NCI-H2171 (cell line): ENCODE measurements around the gene RDH11.
"Not testable (repeated sequence)": the region's sequence is repeated elsewhere in the genome, so short reads cannot be mapped to it uniquely, and the experiment has no call there.

Experiments used
- DNase-seq: peaks from one replicate; lab custom pipeline; 2025; lab: John Stamatoyannopoulos, UW

Gene RDH11, protein sequence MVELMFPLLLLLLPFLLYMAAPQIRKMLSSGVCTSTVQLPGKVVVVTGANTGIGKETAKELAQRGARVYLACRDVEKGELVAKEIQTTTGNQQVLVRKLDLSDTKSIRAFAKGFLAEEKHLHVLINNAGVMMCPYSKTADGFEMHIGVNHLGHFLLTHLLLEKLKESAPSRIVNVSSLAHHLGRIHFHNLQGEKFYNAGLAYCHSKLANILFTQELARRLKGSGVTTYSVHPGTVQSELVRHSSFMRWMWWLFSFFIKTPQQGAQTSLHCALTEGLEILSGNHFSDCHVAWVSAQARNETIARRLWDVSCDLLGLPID

DNA sequence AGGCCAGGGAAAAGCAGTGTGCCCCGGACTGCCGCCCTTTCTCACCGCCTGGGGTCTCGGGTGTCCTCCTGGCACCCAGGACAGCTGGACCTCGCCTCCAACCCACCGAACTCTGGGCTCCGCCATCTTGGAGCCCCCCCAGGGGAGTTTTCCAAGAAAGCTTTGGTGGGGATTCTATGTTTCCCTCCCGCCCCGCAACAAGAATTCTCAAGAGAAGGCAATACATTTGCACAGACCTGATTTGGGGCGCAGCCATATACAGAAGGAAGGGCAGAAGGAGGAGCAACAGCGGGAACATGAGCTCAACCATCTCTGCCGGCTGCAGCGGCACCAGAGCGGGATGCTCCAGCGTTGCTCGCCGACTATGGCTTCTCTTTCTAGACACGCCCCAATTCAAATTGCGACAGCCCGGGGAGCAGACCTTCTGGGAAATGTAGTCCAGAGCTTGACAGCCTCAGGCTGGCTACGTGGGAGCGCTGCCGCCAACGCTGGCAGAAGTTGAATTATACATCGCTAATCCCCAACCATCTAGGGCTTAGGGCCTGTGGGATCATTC is at the start of gene RDH11:
TSS of gene RDH11 (minus strand) at position 371 of the 556 bp plus-strand sequence. CDS start at position 310, 61 bp downstream.
- peak; percentile 93 for DNase-seq

DNA sequence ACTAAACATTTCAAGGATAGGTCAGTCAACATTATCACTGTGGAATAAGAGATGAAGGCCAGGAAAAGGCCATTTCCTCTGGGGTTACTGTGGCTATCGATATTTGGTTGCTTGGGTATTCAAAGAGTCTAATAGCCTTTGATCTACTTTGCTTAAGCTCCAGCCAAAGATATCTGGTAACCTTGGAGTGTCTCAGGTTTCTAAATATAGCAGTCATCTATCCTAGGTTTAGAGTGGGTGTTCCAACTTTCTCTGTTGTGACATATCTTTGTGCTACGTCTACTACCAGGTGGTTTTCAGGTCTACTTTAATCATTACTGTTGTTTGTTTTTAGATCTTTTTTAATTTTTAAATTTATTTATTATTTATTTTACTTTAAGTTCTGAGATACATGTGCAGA is 48.5 kb upstream of the RDH11 start:
- DNase-seq = no peak

DNA sequence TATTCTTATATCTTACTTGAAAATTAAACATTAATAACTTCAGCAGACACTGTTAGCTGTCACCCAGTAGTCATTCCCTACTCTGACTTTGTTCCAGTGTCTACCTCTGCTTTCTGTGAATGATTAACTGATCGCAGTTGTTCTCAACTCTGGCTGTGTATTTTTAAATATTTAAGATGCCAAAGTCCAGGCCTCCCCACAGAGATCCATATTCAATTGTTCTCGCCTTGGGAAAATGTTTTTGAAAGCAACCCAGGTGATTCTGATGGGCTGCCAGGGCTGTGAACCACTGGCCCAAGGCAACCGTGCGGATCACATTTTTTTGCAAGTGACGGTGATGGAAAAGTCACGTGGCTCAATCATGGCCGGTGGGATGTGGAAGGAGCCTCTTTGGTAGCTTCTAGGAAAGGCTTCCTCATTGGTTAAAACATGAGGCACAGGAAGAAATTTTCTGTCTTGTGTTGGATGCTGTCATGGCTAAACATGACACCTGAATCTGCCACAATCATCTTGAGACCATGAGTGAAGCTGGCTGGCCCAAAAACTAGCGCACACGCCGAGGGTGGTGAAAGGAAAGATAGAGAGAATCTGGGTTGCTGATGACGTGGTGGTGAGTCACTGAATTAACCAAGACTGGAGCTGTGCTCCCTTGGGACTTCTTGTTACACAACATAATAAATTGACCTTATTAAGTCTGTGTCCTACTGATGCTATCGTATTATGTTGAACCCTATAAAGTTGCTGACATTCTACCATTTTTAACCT is 43.4 kb upstream of the RDH11 start:
- DNase-seq = no peak

DNA sequence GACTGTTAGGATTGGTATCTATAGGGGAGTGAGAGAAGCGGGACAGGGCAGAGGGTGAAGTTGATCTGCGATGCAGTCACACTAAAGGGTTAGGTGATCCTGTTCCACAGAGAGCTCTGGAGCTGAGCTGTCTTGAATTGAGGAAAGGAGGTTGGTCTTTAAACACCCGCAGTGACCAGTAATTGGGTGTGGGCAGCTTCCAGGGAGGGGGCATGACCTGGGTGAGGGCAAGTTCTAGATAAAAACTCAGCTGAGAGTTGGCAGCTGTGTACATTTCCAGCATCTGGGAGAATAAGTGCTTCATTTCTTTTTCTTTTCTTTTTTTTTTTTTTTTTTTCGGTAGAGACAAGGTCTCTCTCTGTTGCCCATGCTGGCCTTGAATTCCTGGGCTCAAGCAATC is 41.2 kb upstream of the RDH11 start:
- DNase-seq = no peak

DNA sequence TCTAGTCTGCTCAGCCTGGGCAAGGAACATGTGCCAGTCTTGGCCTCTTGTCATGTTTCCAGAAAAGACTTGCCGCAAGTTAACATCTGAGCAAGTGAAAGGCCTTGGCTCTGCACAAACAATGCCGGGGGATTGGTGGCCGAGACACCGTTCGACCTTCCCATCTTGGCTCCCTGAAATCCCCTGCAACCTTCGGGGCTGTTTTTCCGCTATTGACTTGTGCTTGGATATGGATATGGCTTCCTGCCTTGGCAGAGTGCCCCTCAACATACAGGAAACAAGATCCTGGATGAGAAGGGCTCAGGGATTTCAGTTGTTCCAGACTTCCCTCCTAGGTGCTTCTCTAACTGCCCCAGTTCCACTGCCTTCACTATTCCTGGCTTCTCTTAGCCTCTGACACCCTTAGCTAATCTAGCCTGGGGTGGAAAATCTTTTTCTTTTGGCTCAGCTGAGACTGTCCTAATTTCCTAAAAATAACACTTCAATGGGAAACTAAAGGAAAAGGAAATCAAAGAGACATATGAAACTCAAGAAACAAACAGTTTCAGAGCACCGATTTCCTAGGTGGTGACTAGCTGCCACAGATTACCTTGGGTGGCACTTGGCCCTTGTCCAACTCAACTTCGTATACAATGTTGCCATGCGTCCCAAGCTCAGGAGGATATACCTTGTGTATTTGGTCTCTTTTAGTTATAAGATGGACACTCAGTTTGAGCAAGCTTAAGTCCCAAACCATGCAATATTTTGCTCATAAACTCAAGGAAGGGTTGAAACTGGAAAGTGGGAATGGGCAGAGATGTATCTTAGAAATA is 40.0 kb upstream of the RDH11 start:
- no peak for DNase-seq

DNA sequence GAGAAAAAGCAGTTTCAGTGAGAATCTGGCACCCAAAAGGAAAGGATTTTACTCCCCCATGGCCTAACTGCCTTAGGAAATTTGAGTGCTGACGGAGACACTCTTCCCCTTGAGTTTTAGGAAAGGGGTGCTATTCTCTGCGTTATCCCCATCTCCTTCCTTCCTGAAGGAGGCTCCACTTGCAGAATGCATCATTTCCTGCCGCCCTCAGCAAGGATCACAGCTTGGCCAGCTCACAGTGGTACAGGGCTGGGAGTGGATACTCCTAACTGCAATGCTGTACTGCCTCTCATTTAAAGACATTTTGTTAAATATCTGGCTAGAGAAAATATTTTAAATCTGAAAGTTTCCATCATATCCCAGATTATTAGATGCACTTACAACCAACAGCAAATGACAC is 39.1 kb upstream of the RDH11 start:
- DNase-seq = no peak

DNA sequence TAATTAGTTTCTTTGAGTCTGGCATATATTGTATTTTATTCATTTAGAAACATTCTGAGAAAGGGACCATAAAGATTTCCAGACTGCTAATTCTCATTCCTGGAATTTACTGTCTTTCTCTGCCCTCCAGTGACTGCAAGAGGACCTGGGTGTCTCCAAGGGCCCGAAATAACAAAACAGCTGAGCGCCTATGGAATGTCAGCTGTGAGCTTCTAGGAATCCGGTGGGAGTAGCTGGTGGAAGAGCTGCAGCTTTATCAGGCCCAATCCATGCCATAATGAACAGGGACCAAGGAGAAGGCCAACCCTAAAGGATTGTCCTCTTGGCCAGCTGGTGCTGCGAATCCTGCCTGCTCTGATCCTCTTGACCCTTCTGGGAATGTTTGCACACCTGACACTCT is 38.1 kb upstream of the RDH11 start:
- no peak for DNase-seq

DNA sequence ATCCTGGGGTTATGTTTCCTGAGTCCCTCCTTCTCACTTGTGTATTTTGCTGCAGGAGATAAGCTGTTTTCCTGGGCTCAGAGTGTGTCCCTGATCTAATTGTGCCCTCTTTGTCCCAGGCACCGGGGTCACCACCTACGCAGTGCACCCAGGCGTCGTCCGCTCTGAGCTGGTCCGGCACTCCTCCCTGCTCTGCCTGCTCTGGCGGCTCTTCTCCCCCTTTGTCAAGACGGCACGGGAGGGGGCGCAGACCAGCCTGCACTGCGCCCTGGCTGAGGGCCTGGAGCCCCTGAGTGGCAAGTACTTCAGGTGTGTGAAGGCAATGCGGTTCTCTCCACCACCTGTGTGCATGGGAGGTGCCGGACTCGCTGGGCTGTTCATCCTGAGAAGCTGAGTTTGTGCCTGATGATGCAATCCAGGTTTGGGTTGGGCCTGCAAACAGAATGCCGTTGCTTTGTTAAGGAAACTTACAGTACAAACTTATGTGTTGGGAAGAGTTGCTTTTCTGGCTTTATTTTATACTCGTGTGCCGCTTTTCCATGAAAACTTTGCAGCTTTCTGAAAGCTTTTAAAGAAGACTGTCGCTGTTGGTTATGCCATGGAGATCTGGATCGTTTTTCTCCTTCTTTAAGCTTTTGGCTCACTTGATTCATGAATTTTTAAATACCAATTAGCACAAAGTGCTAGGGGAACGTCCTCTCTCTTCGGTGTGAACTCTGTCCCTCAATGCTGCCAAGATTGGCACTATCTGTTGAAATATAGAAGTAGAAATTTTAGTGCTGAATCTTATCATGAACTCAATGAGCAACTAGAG is 33.7 kb upstream of the RDH11 start:
- no peak for DNase-seq

DNA sequence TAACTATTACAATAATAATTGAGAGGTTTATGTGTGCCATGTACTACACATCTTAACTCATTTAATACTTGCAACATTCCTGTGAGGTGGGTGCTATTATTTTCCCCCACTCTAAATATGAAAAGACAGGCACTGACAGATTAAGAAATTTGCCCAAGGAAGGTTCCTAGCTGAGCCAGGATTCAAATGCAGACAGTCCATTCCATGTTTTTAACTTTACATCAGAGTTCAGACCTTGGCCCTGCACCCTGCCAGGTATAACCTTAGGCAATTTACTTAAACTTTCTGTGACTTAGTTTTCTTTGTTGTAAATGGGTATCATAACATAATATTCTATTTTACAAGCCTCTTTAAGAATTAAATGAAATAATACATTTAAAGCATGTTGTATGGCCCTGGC is 32.7 kb upstream of the RDH11 start:
- no peak for DNase-seq

DNA sequence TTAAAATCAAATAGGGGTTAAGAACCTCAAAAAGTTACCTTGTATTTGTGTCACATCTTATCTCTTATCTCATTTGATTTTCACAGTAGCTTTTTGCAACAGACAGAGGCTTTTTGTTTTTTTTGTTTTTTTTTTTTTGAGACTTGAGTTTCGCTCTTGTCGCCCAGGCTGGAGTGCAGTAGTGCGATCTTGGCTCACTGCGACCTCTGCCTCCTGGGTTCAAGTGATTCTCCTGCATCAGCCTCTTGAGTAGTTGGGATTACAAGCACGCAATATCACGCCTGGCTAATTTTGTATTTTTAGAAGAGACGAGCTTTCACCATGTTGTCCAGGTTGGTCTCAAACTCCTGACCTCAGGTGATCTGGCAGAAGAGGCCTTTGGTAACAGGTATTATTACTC is 31.8 kb upstream of the RDH11 start:
- no peak for DNase-seq

DNA sequence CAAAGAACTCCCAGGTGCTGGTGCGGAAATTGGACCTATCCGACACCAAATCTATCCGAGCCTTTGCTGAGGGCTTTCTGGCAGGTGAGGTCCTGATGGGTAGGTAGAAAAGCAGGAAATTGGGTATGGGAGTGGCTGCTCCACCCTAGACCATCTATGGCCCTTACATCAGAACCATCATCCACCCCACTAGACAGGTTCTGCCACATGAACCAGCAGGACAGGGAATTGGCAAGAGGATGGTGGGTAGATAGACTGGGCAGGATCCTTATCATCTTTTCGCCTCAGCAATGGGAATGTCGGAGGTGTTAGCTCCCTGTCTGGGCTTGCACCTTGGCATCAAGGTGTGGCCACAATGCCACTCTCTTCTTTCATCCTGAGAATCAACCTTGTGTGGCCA is 29.6 kb upstream of the RDH11 start:
- DNase-seq = no peak

DNA sequence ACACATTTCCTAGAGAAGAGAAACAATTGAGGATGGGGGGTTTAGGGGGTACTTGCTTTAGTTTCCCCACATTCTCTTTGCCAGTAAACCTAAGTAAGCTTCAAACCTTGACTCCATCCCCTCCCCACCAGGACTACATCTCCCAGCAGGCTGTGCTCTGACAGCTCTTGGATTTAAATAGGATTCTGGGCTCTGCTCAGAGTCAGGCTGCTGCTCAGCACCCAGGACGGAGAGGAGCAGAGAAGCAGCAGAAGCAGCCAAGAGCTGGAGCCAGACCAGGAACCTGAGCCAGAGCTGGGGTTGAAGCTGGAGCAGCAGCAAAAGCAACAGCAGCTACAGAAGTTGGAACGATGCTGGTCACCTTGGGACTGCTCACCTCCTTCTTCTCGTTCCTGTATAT is 26.7 kb upstream of the RDH11 start:
- DNase-seq = no peak

DNA sequence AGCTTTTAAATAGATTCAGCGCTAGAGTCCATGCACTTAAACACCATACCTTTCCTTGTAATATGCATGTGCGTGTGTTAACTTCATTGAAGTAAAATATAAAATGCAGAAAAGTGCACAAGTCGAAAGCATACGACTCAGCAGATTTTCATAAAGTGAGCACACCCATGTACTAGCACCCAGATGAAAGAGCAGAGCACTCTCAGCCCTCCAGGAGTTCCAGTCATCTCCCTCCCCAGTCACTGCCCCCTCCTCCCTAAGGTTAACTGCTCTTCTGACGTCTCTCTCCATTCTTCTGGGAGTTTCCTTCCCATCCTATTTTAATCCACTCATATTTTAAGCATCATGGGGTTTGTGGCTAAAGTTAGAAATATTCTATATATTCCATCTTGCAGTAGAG is 26.3 kb upstream of the RDH11 start:
- no peak for DNase-seq

DNA sequence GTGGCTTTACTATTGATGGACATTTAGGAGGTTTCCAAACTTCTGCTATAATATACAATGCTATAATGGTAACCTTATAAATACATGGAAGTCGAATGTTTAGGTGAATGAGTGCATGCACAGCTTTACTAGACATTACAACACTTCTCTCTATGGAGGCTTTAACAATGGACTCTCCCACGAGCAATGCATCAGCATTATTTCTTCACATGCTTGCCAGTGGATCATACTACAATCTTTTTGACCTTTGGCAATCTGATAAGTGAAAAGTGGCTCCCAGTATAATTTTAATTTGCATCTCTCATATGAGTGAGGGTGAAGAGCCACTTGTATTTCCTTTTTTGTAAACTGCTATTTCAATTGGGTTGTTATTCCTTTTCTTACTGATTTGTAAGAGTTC is 24.3 kb upstream of the RDH11 start:
- DNase-seq = no peak

DNA sequence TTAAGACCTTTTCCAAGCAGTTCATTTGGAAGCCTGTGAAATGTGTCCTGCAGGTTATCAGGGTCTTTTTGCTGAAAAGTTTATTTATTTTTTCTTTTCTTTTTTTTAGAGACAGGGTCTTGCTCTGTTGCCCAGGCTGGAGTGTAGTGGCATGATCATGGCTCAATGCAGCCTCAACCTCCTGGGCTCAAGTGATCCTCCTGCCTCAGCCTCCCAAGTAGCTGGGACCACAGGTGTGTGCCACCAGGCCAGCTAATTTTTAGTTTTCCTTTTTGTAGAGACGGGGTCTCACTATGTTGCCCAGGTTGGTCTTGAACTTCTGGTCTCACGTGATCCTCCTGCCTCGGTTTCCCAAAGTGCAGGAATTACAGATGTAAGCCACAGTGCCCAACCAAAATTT is 23.8 kb upstream of the RDH11 start:
- not testable (repeated sequence) for DNase-seq

DNA sequence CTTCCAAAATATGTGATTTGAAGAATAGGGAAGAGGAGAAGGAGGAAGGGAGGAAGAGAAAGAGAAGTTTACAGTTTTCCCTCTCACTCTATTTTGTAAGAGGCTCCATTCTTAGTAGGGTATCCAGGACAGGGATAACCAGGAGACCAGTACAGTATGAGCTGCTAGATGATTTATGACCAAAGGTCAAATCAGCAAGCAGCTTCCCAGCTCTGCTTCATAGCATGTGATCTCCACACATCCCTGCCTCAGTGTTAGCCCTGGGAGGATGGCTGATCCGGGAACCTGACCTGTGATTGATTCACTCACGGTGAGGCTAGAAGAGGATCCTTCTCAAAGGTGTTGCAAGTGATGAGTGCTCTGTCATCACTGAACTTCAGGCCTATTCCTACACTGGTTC is 22.7 kb upstream of the RDH11 start:
- no peak for DNase-seq

DNA sequence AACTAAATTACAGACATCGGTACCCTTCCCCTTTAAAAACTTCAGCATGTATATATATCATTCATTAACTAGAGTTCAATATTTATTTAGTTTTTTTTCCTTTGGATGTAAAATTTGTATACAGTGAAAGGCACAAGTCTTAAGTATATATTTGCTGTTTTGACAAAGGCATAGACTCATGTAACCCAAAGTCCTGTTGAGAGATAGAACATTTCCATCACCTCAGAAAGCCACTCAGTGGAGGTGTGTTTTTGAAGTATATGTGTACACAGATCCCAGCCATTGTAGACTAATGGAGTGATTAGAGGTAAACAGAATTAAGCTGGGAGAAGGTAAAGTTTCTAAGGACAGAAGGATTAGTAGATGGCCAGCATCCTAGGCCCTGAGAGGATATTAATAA is 21.5 kb upstream of the RDH11 start:
- DNase-seq = no peak

DNA sequence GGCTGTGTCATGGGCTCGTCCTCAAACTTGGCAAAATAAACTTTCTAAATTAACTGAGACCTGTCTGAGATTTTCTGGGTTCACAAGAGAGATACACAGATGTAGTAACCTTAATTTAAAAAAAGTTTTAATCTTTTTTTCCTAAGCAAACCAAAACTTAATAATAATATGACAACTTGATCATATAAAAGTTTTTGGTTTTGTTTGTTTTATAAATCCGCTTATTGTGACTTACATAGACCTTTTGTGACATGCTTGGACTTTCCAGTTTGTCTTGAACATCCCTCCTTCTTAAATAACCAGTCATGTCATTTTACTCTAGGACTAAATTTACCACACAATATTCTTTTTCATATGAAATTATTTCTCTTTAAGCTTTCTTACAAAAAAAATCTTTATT is 14.6 kb upstream of the RDH11 start:
- no peak for DNase-seq

DNA sequence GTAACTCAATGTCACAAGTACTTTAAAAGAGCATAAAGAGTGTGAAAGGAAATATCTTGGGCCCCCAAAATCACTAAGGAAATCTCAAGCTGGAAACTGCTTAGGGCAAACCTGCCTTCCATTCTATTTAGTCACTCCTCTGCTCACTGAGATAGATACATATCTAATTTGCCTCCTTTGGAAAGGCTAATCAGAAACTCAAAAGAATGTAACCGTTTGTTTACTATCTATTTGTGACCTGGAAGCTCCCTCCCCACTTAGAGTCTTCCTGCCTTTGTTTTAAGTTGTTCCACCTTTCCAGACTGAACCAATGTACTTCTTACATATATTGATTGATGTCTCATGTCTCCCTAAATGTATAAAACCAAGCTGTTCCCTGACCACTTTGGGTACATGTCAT is 14.2 kb upstream of the RDH11 start:
- DNase-seq = not testable (repeated sequence)

DNA sequence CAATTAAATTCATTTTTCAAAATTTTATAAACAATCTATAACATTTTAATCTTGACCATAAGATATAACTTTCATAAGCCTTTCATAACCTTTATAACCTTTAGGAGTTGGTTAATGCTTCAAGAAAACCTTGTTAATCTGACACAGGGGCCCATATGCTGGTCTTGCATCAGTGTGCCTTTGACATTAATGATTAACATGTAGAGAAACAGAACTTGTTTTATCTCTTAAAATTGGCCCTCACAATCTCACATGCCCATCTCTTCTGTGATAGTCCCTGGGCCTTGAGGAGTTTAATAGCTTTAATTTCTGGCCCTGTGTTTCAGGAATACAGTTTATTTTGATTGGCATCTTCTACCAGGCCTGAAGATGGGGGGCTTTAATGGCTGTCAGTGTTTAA is 13.8 kb upstream of the RDH11 start:
- DNase-seq = not testable (repeated sequence)

DNA sequence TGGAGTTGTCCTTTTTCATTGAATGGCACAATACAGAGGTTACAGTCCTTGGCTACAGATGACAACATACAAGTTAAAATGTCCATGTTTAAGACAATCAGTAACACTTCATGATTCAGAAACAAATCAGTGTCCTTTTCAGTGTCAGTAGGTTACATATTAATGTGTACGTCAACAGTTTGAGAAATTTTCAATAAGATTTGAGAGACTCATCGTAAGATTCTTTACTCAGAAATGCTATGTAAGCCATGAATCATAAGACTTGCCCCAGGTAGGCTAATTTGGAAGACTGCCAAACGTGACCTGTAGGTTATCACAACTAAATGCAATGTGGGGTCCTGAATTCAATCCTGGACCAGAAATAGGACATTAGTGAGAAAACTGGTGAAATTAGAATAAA is 9.6 kb upstream of the RDH11 start:
- DNase-seq = no peak
